GM13976 (cell line): ENCODE measurements around the gene AFF2.

Source experiments
- DNase-seq: peaks from one replicate; pipeline ENCODE4 v3.0.0; 2012; ENCODE audit warnings: low spot score
- CTCF ChIP-seq: IDR thresholded peaks from 2 replicates; pipeline ENCODE4 v1.5.1; 2012; ENCODE audit warnings: borderline replicate concordance, mild to moderate bottlenecking; ENCODE audit not compliant: insufficient read depth; ENCODE audit errors: extremely low read depth, missing control alignments, control extremely low read depth
- in situ Hi-C: fragments of 300-500 bp; cut with MboI; formaldehyde crosslinking; loops from one replicate; pipeline ENCODE4 v1.12.0; 2022; ENCODE audit warnings: low sequenced_read_pairs, mixed read lengths, inconsistent platforms; ENCODE audit not compliant: unreplicated experiment

Gene AFF2

GRCh38 chrX:148788449-148788848 lies 288.0 kb downstream of the AFF2 start:
- TF ChIP-seq CTCF = no peak
- in situ Hi-C loops = no loop called here
- no peak for DNase-seq

GRCh38 chrX:148794350-148794749 lies 293.9 kb downstream of the AFF2 start:
- in situ Hi-C loops = no loop called here
- TF ChIP-seq CTCF = no peak
- DNase-seq = no peak

- TF ChIP-seq CTCF = no peak
- no peak for DNase-seq
- in situ Hi-C loops = no loop called here
Observed at GRCh38 chrX:148804579-148805355, 304.4 kb downstream of the AFF2 start.

GRCh38 chrX:148806145-148806870 lies 305.9 kb downstream of the AFF2 start:
- DNase-seq = no peak
- TF ChIP-seq CTCF = no peak
- in situ Hi-C loops = no loop called here

GRCh38 chrX:148808833-148809232 lies 308.4 kb downstream of the AFF2 start:
- TF ChIP-seq CTCF = no peak
- in situ Hi-C loops = no loop called here
- no peak for DNase-seq

GRCh38 chrX:148811236-148811635 lies 310.8 kb downstream of the AFF2 start:
- TF ChIP-seq CTCF = no peak
- in situ Hi-C loops = no loop called here
- no peak for DNase-seq
